PFSK-1 (cell line): ENCODE results near the gene C16orf78.

Source experiments
- FOXP2 ChIP-seq: optimal IDR thresholded peaks from 2 replicates; pipeline ENCODE3; 2011; ENCODE audit warnings: borderline replicate concordance, control low read depth, inconsistent platforms; ENCODE audit not compliant: insufficient read depth; ENCODE audit errors: extremely low read length, extremely low read depth
- POLR2AphosphoS5 ChIP-seq: IDR thresholded peaks from 2 replicates; pipeline ENCODE4 v1.6.1; 2012; ENCODE audit warnings: low read depth, mild to moderate bottlenecking, control low read depth, low read length, moderate library complexity
- SIN3A ChIP-seq: IDR thresholded peaks from 2 replicates; pipeline ENCODE4 v1.6.1; 2012; ENCODE audit warnings: mild to moderate bottlenecking, low read length, moderate library complexity, borderline replicate concordance; ENCODE audit not compliant: insufficient read depth
- TAF1 ChIP-seq: IDR thresholded peaks from 2 replicates; pipeline ENCODE4 v1.6.1; 2012; ENCODE audit warnings: low read length, control low read depth, borderline replicate concordance; ENCODE audit not compliant: insufficient read depth
- TF ChIP-seq, protein P1 (sequence below), 2 experiments: IDR thresholded peaks; 2 replicates each; pipeline versions ENCODE4 v1.6.1 to v1.8.0; 2011 to 2012; ENCODE audit warnings: low read depth in 2 of 2, low read length in 2 of 2, control low read depth in 1 of 2, inconsistent platforms in 1 of 2, mild to moderate bottlenecking in 1 of 2, moderate library complexity in 1 of 2; ENCODE audit not compliant: insufficient read depth in 1 of 2

C16orf78 gene

DNA sequence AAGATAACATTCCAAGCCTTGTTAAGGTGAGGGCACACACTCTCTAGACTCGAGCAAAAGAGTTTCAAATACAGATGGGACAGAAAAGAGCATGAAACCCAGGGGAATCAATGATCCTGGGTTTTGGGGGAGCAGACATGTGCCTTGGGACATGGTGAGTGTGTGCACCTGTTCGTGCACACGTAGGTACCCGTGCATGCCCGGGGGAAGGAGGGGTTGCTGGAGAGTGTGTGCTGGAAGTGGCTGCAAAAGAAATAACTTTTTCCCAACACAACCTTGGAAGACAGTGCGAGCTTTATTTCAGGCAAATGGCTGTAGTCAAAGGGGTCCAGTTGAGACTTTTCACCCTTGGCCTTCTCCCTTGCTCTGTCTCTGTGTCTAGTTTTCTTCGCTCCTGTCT, 62.6 kb downstream of the C16orf78 start:
- TF ChIP-seq, protein P1, sequence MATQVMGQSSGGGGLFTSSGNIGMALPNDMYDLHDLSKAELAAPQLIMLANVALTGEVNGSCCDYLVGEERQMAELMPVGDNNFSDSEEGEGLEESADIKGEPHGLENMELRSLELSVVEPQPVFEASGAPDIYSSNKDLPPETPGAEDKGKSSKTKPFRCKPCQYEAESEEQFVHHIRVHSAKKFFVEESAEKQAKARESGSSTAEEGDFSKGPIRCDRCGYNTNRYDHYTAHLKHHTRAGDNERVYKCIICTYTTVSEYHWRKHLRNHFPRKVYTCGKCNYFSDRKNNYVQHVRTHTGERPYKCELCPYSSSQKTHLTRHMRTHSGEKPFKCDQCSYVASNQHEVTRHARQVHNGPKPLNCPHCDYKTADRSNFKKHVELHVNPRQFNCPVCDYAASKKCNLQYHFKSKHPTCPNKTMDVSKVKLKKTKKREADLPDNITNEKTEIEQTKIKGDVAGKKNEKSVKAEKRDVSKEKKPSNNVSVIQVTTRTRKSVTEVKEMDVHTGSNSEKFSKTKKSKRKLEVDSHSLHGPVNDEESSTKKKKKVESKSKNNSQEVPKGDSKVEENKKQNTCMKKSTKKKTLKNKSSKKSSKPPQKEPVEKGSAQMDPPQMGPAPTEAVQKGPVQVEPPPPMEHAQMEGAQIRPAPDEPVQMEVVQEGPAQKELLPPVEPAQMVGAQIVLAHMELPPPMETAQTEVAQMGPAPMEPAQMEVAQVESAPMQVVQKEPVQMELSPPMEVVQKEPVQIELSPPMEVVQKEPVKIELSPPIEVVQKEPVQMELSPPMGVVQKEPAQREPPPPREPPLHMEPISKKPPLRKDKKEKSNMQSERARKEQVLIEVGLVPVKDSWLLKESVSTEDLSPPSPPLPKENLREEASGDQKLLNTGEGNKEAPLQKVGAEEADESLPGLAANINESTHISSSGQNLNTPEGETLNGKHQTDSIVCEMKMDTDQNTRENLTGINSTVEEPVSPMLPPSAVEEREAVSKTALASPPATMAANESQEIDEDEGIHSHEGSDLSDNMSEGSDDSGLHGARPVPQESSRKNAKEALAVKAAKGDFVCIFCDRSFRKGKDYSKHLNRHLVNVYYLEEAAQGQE (IDR thresholded peaks at IDR 0.05; ENCODE audit: insufficient read depth in 1 of 2, low read depth in 2 of 2, low read length in 2 of 2) = no peak
- no peak for TF ChIP-seq POLR2AphosphoS5
- no peak for TF ChIP-seq TAF1
- no peak for TF ChIP-seq FOXP2
- TF ChIP-seq SIN3A = no peak

DNA sequence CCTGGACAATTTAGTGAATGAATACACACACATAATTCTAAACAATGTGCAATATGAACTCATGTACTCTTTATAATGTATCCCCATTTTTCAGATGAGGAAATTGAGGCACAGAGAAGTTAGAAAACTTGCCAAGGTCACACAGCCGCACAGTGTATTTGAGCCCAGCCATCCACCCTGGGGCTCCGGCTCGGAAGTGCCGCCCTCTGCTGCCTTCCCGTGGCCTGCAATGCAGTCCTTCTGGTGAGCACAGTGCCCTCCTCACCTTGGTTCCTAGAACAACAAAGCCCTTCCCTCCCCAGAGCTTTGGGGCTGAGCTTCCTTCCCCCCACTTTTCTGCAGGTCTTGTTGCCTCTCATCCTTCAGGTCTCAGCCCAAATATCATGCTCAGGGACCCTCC, 63.7 kb downstream of the C16orf78 start:
- TF ChIP-seq POLR2AphosphoS5 = no peak
- no peak for TF ChIP-seq FOXP2
- TF ChIP-seq, protein P1 (IDR thresholded peaks at IDR 0.05; ENCODE audit: insufficient read depth in 1 of 2, low read depth in 2 of 2, low read length in 2 of 2) = no peak
- no peak for TF ChIP-seq TAF1
- TF ChIP-seq SIN3A = no peak

DNA sequence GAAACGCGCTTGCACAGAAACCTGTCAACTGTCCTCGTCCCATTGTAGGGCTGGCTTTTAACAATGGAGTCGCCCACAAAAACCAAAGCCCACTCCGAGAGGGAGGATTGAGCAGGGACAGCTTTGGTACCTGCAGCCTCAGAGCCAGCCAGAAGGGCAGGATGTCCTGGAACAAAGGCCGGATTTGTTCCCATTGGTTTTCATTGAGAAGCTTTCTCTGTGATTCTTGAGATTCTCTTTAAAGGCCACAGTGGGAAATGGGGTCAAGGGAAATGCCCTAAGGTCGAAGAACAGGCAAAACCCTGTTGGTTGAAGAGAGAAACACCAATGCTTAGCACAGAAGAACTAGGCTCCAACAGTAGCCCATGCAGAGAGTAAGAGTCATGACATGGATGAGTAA, 65.4 kb downstream of the C16orf78 start:
- no peak for TF ChIP-seq TAF1
- no peak for TF ChIP-seq FOXP2
- no peak for TF ChIP-seq SIN3A
- no peak for TF ChIP-seq POLR2AphosphoS5
- TF ChIP-seq, protein P1 (IDR thresholded peaks at IDR 0.05; ENCODE audit: insufficient read depth in 1 of 2, low read depth in 2 of 2, low read length in 2 of 2) = no peak

- TF ChIP-seq TAF1 = no peak
Observed at GRCh38 chr16:49439676-49440075, 66.1 kb downstream of the C16orf78 start.

- TF ChIP-seq TAF1 (no peak), SIN3A (no peak), POLR2AphosphoS5 (no peak), FOXP2 (no peak)
- TF ChIP-seq, protein P1 (IDR thresholded peaks at IDR 0.05; ENCODE audit: insufficient read depth in 1 of 2, low read depth in 2 of 2, low read length in 2 of 2) = no peak
Observed at GRCh38 chr16:49440156-49441065, 66.8 kb downstream of the C16orf78 start.
